HepG2 (cell line): ENCODE data around the gene ITPR1. TPM values are rescaled to one million over a fixed set of nuclear protein-coding genes. Genes with fewer than 3 reads are reported as not detected.

ENCODE experiments used
- ATAC-seq: fragments of 200-7000 bp; cut with Tn5 transposase; 3 replicates; pipeline ENCODE4 v1.9.1; 2020; ENCODE audit warnings: mild to moderate bottlenecking, moderate library complexity
- BruUV-seq: library from RNA; stranded (reverse); fragments of 400-500 nt; replicated peaks from 2 replicates; lab custom pipeline; 2021; lab: Mats Ljungman, UMichigan
- CTCF ChIA-PET: fragments of 300-600 bp; formaldehyde crosslinking; extraction: SDS; loops from one replicate; lab custom pipeline; 2021; ENCODE audit warnings: low total read pairs, inconsistent platforms, low intra/inter-chr PET ratio; lab: Yijun Ruan, JAX
- POLR2A ChIA-PET: fragments of 350-600 bp; sonication (Branson Sonifier 250); formaldehyde crosslinking; loops from one replicate; lab custom pipeline; 2020; ENCODE audit warnings: antibody characterized with exemption, inconsistent platforms; lab: Yijun Ruan, JAX
- DNase-seq: peaks from one replicate; pipeline ENCODE4 v3.0.0-alpha.2; 2015; ENCODE audit warnings: low spot score
- FAIRE-seq: peaks from 3 replicates; lab custom pipeline; 2011; peaks lifted over from hg19 to GRCh38; lab: Jason Lieb, UNC
- H2AFZ ChIP-seq: one replicate; pipeline ENCODE4 v1.6.1; 2011; ENCODE audit warnings: low read length, inconsistent platforms
- H3K27ac ChIP-seq: fragments of 300-600 bp; 3 replicates; pipeline ENCODE4 v1.8.0; 2011; ENCODE audit warnings: mixed run types, mild to moderate bottlenecking, mixed read lengths, low read length, inconsistent platforms; ENCODE audit not compliant: insufficient read depth; ENCODE audit errors: extremely low read length
- H3K27me3 ChIP-seq, 2 experiments: fragments of 200-600 bp in 1 of 2; 2 replicates in 1 of 2; 3 replicates in 1 of 2; pipeline versions ENCODE4 v1.6.0 to v1.8.0; 2011; ENCODE audit warnings: low read length in 2 of 2, mild to moderate bottlenecking in 2 of 2, moderate library complexity in 2 of 2, inconsistent platforms in 1 of 2; ENCODE audit not compliant: insufficient read depth in 2 of 2, control insufficient read depth in 1 of 2
- H3K36me3 ChIP-seq, 2 experiments: fragments of 200-600 bp in 1 of 2; replicated peaks in 1 of 2; 2 replicates in 1 of 2; 3 replicates in 1 of 2; pipeline versions ENCODE4 v1.5.1 to v1.8.0; 2011; ENCODE audit warnings: low read length in 2 of 2, inconsistent platforms in 1 of 2; ENCODE audit not compliant: insufficient read depth in 2 of 2, control insufficient read depth in 1 of 2
- H3K4me1 ChIP-seq: 2 replicates; pipeline ENCODE4 v1.5.1; 2012; ENCODE audit warnings: low read length, inconsistent platforms; ENCODE audit not compliant: insufficient read depth
- H3K4me2 ChIP-seq: 2 replicates; pipeline ENCODE4 v1.6.0; 2011; ENCODE audit warnings: low read depth, low read length, inconsistent platforms
- H3K4me3 ChIP-seq, 3 experiments: fragments of 200-600 bp in 1 of 3; sonication (generic), shearing (Covaris generic) in 1 of 3; replicated peaks in 1 of 3; 2 replicates each; pipeline ENCODE4 v1.5.1; 2011 to 2016; ENCODE audit warnings: low read length in 3 of 3, inconsistent platforms in 2 of 3, low read depth in 2 of 3, mild to moderate bottlenecking in 2 of 3, control low read depth in 1 of 3, mixed read lengths in 1 of 3; ENCODE audit not compliant: insufficient read depth in 1 of 3
- H3K79me2 ChIP-seq: one replicate; pipeline ENCODE4 v1.6.1; 2011; ENCODE audit warnings: low read length, inconsistent platforms; ENCODE audit not compliant: insufficient read depth
- H3K9ac ChIP-seq: 2 replicates; pipeline ENCODE4 v1.6.0; 2011; ENCODE audit warnings: mild to moderate bottlenecking, low read depth, low read length, inconsistent platforms; ENCODE audit not compliant: insufficient read depth
- H3K9me3 ChIP-seq: 2 replicates; pipeline ENCODE4 v1.5.1; 2012; ENCODE audit warnings: mild to moderate bottlenecking, low read length
- H4K20me1 ChIP-seq: 2 replicates; pipeline ENCODE4 v1.6.0; 2011; ENCODE audit warnings: inconsistent platforms, mild to moderate bottlenecking, low read length, moderate library complexity; ENCODE audit not compliant: insufficient read depth
- ELF1 ChIP-seq: sonication (generic); formaldehyde crosslinking; IDR thresholded peaks from 2 replicates; pipeline ENCODE4 v1.4.0; 2020; ENCODE audit warnings: missing genetic modification reagents
- FOXC1 ChIP-seq: sonication (generic); formaldehyde crosslinking; IDR thresholded peaks from 2 replicates; pipeline ENCODE4 v1.8.0; 2022; ENCODE audit warnings: mild to moderate bottlenecking, missing genetic modification reagents, borderline replicate concordance
- KLF13 ChIP-seq: sonication (generic); formaldehyde crosslinking; IDR thresholded peaks from 2 replicates; pipeline ENCODE4 v1.4.0; 2020; ENCODE audit warnings: mild to moderate bottlenecking, missing genetic modification reagents
- LCORL ChIP-seq, 2 experiments: fragments of 450-650 bp in 1 of 2; sonication (generic) in 1 of 2; formaldehyde crosslinking in 1 of 2; IDR thresholded peaks; 2 replicates each; pipeline versions ENCODE4 v1.5.0 to v1.6.1; 2017 to 2020; ENCODE audit warnings: antibody characterized with exemption in 1 of 2, missing genetic modification reagents in 1 of 2
- MAFF ChIP-seq: IDR thresholded peaks from 2 replicates; pipeline ENCODE4 v1.6.1; 2011; ENCODE audit warnings: low read depth, low read length, improper control_type of control experiment
- MAFK ChIP-seq, 2 experiments: IDR thresholded peaks in 1 of 2; conservative IDR thresholded peaks in 1 of 2; 2 replicates each; pipeline ENCODE4 v1.6.1; 2011; ENCODE audit warnings: improper control_type of control experiment in 2 of 2, low read length in 2 of 2
- SP5 ChIP-seq: IDR thresholded peaks from 2 replicates; pipeline ENCODE4 v1.6.1; 2016; ENCODE audit warnings: low read depth, borderline replicate concordance
- STAT5B ChIP-seq: sonication (generic); formaldehyde crosslinking; IDR thresholded peaks from 2 replicates; pipeline ENCODE4 v1.4.0; 2020; ENCODE audit warnings: missing genetic modification reagents
- TEAD3 ChIP-seq: optimal IDR thresholded peaks from 2 replicates; pipeline ENCODE3; 2016; ENCODE audit warnings: borderline replicate concordance
- ZMYM2 ChIP-seq: sonication (generic); formaldehyde crosslinking; IDR thresholded peaks from 2 replicates; pipeline ENCODE4 v1.8.0; 2022; ENCODE audit warnings: mild to moderate bottlenecking, missing genetic modification reagents
- ZNF251 ChIP-seq: sonication (generic); formaldehyde crosslinking; IDR thresholded peaks from 2 replicates; pipeline ENCODE4 v1.9.0; 2021; ENCODE audit warnings: mild to moderate bottlenecking, missing genetic modification reagents
- ZNF652 ChIP-seq: IDR thresholded peaks from 2 replicates; pipeline ENCODE4 v1.6.1; 2016; ENCODE audit warnings: low read depth, borderline replicate concordance
- ZNF839 ChIP-seq: sonication (generic); formaldehyde crosslinking; IDR thresholded peaks from 2 replicates; pipeline ENCODE4 v1.4.0; 2020; ENCODE audit warnings: missing genetic modification reagents, mild to moderate bottlenecking, borderline replicate concordance
- ZSCAN12 ChIP-seq: sonication (generic); formaldehyde crosslinking; IDR thresholded peaks from 2 replicates; pipeline ENCODE4 v1.9.0; 2021; ENCODE audit warnings: mild to moderate bottlenecking, missing genetic modification reagents
- in situ Hi-C: cut with HindIII; loops from 2 replicates; pipeline ENCODE4 v1.10.0; 2017; ENCODE audit warnings: low pct_unique_long_range_greater_than_20kb; ENCODE audit not compliant: extremely low pct_ligation_motif_present
- intact Hi-C: fragments of 100-400 bp; cut with micrococcal nuclease; formaldehyde crosslinking; loops from one replicate; pipeline ENCODE4 v1.10.0; 2022; ENCODE audit not compliant: unreplicated experiment
- polyA plus RNA-seq, 8 experiments: library from polyadenylated mRNA; depleted of rRNA in 3 of 8; stranded (reverse) in 7 of 8; unstranded in 1 of 8; fragments of >200 nt; fragmentation: Illumina TruSeq in 4 of 8; extraction: Trizol in 4 of 8; gene quantifications; 2 replicates each; pipeline versions ENCODE4 v1.2.1 to v1.2.3, GENCODE V29; 2011 to 2016; ENCODE audit warnings: low read depth in 4 of 8, missing spikeins in 1 of 8, mixed read lengths in 1 of 8; ENCODE audit not compliant: insufficient read depth in 1 of 8
- total RNA-seq, 5 experiments: library from RNA; depleted of rRNA; stranded (reverse); fragments of >200 nt; fragmentation: Illumina TruSeq; extraction: Trizol; gene quantifications; 2 replicates each; pipeline ENCODE4 v1.2.3, GENCODE V29; 2016; ENCODE audit warnings: low read depth in 1 of 5
- TF ChIP-seq, protein P1 (sequence below): sonication (generic); formaldehyde crosslinking; IDR thresholded peaks from 2 replicates; pipeline ENCODE4 v1.4.0; 2020; ENCODE audit warnings: low read depth, mild to moderate bottlenecking, missing genetic modification reagents

ITPR1 gene
- total and polyA plus RNA-seq, 2 of the 13 experiments (the other 11 are each of a cell fraction or from before 2014, with no cell fraction given), result 10.0 to 11.4 TPM

DNA sequence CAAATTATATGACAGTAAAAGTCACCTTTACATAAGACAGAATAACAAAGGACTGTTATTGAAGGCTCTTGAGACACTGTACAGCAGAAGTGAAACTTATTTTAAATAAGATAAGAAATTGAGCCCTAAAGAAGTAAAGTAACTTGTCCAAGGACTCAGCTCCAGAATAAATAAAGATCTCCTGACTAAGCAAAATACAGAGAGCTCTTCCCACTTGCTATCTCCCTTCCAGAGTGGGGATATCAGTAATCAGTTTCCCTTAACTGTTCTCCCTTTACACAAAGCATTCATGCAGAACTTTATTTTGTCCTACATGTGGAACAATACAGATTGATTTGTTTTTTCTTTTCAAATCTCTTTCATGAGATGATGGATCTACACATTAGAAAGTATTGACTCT lies 356.6 kb downstream of the ITPR1 start:
- Histone ChIP-seq H3K9ac (no peak overlapping the region), H4K20me1 (no peaks in the 10 kb centered on the region), H3K27ac (no peak overlapping the region), H3K4me3 (no peak overlapping the region)
- DNase-seq, result no peak
- POLR2A ChIA-PET, result no interaction called here
- BruUV-seq, result no TSS peak
- no peak for TF ChIP-seq TEAD3 (CRISPR knock-in tag)
- TF ChIP-seq ZNF839 (CRISPR knock-in tag), result no peak
- no peak for TF ChIP-seq LCORL (IDR thresholded peaks at IDR 0.05)
- no peak for TF ChIP-seq LCORL (CRISPR knock-in tag; IDR thresholded peaks at IDR 0.05)
- TF ChIP-seq ELF1 (CRISPR knock-in tag), result no peak
- no peak for TF ChIP-seq SP5 (CRISPR knock-in tag)
- no peak for TF ChIP-seq STAT5B
- TF ChIP-seq ZNF251 (CRISPR knock-in tag), result no peak
- 0 out of 2 replicates have a peak, but pooled peaks have one; percentile 35 for TF ChIP-seq MAFF
- TF ChIP-seq FOXC1 (CRISPR knock-in tag), result no peak
- no peak for TF ChIP-seq ZMYM2
- TF ChIP-seq KLF13 (CRISPR knock-in tag), result no peak
- TF ChIP-seq, protein P1, sequence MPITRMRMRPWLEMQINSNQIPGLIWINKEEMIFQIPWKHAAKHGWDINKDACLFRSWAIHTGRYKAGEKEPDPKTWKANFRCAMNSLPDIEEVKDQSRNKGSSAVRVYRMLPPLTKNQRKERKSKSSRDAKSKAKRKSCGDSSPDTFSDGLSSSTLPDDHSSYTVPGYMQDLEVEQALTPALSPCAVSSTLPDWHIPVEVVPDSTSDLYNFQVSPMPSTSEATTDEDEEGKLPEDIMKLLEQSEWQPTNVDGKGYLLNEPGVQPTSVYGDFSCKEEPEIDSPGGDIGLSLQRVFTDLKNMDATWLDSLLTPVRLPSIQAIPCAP (CRISPR knock-in tag), result no peak
- TF ChIP-seq MAFK (conservative IDR thresholded peaks at IDR 0.05 in 1 of 2, IDR thresholded peaks at IDR 0.05 in 1 of 2; ENCODE audit: low read length in 2 of 2), result peak; percentile 37 to 69; a peak in 3 of 4 replicates
- no peak for TF ChIP-seq ZNF652 (CRISPR knock-in tag)
- no peak for TF ChIP-seq ZSCAN12
- TF ChIP-seq, all 625 proteins: peak for 2
- CTCF ChIA-PET, result no interaction called here
- no peaks in the 10 kb centered on the region for H3K9me3 ChIP-seq
- no peaks in the 10 kb centered on the region for H3K36me3 ChIP-seq
- intact Hi-C loops, result no loop called here
- H3K4me2 ChIP-seq, result no peak overlapping the region
- no peaks in the 10 kb centered on the region for H3K27me3 ChIP-seq
- no peak overlapping the region for H2AFZ ChIP-seq
- FAIRE-seq (no peak), ATAC-seq (no peak)
- no peaks in the 10 kb centered on the region for H3K4me1 ChIP-seq
- in situ Hi-C loops, result no loop called here
- no peaks in the 10 kb centered on the region for H3K79me2 ChIP-seq
